ENCODE measurements around the gene PPP1R14D. TPM values are rescaled to one million over a fixed set of nuclear protein-coding genes. Genes with fewer than 3 reads are reported as not detected.

Gene PPP1R14D
- total and polyA plus RNA-seq, 2 of the 8 experiments (the other 6 are each of a cell fraction or from before 2014, with no cell fraction given): not detected

DNA sequence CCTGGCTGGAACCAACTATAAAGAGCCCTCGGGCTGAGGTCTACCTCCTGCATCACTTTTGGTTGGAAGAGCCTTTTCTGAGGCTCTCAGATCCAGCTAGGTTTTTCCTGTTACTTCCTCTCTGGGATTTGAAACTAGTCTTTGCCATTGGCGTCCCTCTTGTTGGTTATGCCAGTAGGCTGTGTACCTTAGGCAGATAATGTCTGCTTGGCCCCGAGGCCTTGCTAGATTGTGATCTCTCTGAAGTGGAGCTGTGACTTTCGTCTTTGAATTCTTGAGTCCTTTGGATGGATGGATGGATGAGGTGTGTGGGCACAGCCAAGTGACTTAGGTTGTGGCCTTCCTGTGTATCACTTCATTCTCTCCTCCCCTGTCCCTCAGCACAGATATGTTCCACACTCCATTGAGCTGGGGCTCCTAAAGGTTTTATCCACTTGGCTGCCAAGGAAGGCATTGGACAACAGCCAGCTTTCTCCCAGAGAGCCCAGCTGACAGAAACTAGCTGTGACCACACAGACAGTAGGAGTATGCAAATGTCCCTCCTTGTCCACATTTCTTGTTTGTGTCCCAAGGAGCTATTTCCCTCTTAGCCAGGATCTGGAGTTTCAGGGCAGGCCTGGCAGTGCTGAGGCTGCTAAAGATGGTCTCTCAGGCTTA, 13.3 kb downstream of the PPP1R14D start:
- H3K23ac ChIP-seq (ENCODE audit: insufficient read length): no peak overlapping the region
- no peaks in the 10 kb centered on the region for H3K79me1 ChIP-seq (ENCODE audit: low read depth, low read length)
- no peak overlapping the region for H2BK120ac ChIP-seq (replicated peaks; ENCODE audit: low read depth, low read length)
- no peak overlapping the region for H3K9ac ChIP-seq (replicated peaks in 1 of 4; ENCODE audit: extremely low read depth in 1 of 4, low read depth in 3 of 4, low read length in 3 of 4)
- no peaks in the 10 kb centered on the region for H3K27me3 ChIP-seq (replicated peaks in 1 of 4; ENCODE audit: control insufficient read depth in 3 of 4, extremely low read depth in 1 of 4, insufficient read depth in 3 of 4, low read length in 3 of 4)
- no peaks in the 10 kb centered on the region for H4K20me1 ChIP-seq (replicated peaks in 1 of 2; ENCODE audit: control insufficient read depth in 1 of 2, insufficient read depth in 2 of 2, low read length in 2 of 2)
- H2BK12ac ChIP-seq (ENCODE audit: low read depth, low read length): no peak overlapping the region
- ChIA-PET POLR2A (ENCODE audit: partially characterized antibody) (interaction anchor here (1.2 kb wide), 1 partner anchor 42 kb away, joined by 3 read pairs; no protein-coding TSS in a partner anchor), CTCF (ENCODE audit: partially characterized antibody) (interaction anchor here (0.6 to 2.7 kb wide), 13 partner anchors 11 to 107 kb away, joined by 3 to 7 read pairs (median 4); partner anchors contain the start of gene VPS18)
- H3K4me2 ChIP-seq (ENCODE audit: insufficient read depth in 1 of 2, low read depth in 2 of 2, low read length in 2 of 2): no peak overlapping the region
- H3K4me3 ChIP-seq (ENCODE audit: extremely low read depth in 1 of 4, insufficient read depth in 2 of 4, low read depth in 3 of 4, low read length in 4 of 4): no peak overlapping the region
- H2AFZ ChIP-seq (ENCODE audit: low read length): no peak overlapping the region
- no peak overlapping the region for H3K4ac ChIP-seq (replicated peaks; ENCODE audit: insufficient read length, low read depth, low read length)
- no peak overlapping the region; the same call in 1 of the 2 replicates for H2BK5ac ChIP-seq (ENCODE audit: low read depth, low read length)
- FAIRE-seq (no peak), DNase-seq (ENCODE audit: low read depth in 1 of 2, low spot score in 2 of 2) (no peak)
- no peak overlapping the region for H2AK5ac ChIP-seq (ENCODE audit: low read depth, low read length)
- peaks cover 0 to 2% (median 0%) of the 10 kb centered on the region in 4 experiments; a peak in 1 of 8 replicates for H3K36me3 ChIP-seq (ENCODE audit: control insufficient read depth in 2 of 4, insufficient read depth in 4 of 4, low read length in 3 of 4)
- H4K91ac ChIP-seq (replicated peaks; ENCODE audit: insufficient read length, low read length): no peak overlapping the region
- 77% methylated on average over 4 of the region's 4 CpGs; no CpG with 5 or more reads in 1 of the 2 experiments for WGBS, 2 experiments (ENCODE audit: extremely low coverage in 1 of 2, insufficient coverage in 1 of 2, insufficient read length in 1 of 2, insufficient replicate concordance in 2 of 2, low coverage in 1 of 2, low lambda C conversion rate in 2 of 2, missing lambda C conversion rate in 1 of 2)
- H3K4me1 ChIP-seq (replicated peaks in 1 of 4; ENCODE audit: control insufficient read depth in 3 of 4, insufficient read depth in 4 of 4, low read length in 3 of 4): no peaks in the 10 kb centered on the region
- H2BK20ac ChIP-seq (ENCODE audit: low read length): no peak overlapping the region
- H3K56ac ChIP-seq (replicated peaks; ENCODE audit: insufficient read length, low read depth, low read length): no peak overlapping the region
- H3K23me2 ChIP-seq (ENCODE audit: low read depth, low read length): no peaks in the 10 kb centered on the region
- H3K18ac ChIP-seq (ENCODE audit: extremely low read depth, low read length): no peak overlapping the region
- H4K5ac ChIP-seq (ENCODE audit: insufficient read length, low read depth, low read length): no peak overlapping the region
- no peak overlapping the region for H2BK15ac ChIP-seq (ENCODE audit: low read length)
- H3K9me3 ChIP-seq (ENCODE audit: insufficient read depth in 2 of 2, low read depth in 1 of 2, low read length in 1 of 2): no peaks in the 10 kb centered on the region
- H3K79me2 ChIP-seq (ENCODE audit: control insufficient read depth in 1 of 2, insufficient read depth in 2 of 2, low read length in 2 of 2): no peaks in the 10 kb centered on the region
- H3K27ac ChIP-seq (ENCODE audit: low read depth, low read length): no peak overlapping the region
- no peak overlapping the region for H4K8ac ChIP-seq (ENCODE audit: extremely low read depth, insufficient read depth, low read length)
- H3K14ac ChIP-seq (ENCODE audit: insufficient read length): no peak overlapping the region
- TF ChIP-seq, protein P1, sequence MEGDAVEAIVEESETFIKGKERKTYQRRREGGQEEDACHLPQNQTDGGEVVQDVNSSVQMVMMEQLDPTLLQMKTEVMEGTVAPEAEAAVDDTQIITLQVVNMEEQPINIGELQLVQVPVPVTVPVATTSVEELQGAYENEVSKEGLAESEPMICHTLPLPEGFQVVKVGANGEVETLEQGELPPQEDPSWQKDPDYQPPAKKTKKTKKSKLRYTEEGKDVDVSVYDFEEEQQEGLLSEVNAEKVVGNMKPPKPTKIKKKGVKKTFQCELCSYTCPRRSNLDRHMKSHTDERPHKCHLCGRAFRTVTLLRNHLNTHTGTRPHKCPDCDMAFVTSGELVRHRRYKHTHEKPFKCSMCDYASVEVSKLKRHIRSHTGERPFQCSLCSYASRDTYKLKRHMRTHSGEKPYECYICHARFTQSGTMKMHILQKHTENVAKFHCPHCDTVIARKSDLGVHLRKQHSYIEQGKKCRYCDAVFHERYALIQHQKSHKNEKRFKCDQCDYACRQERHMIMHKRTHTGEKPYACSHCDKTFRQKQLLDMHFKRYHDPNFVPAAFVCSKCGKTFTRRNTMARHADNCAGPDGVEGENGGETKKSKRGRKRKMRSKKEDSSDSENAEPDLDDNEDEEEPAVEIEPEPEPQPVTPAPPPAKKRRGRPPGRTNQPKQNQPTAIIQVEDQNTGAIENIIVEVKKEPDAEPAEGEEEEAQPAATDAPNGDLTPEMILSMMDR (IDR thresholded peaks at IDR 0.05; ENCODE audit: control extremely low read depth in 1 of 3, insufficient read depth in 1 of 3, low read depth in 1 of 3, low read length in 3 of 3): no peak
- TF ChIP-seq SIRT6 (IDR thresholded peaks at IDR 0.05; ENCODE audit: low read length) (no peak), CEBPB (IDR thresholded peaks at IDR 0.05; ENCODE audit: low read depth, low read length) (no peak), SIX5 (IDR thresholded peaks at IDR 0.05; ENCODE audit: low read depth, low read length) (no peak), POU5F1 (IDR thresholded peaks at IDR 0.05; ENCODE audit: low read depth, low read length) (no peak)
- TF ChIP-seq, protein P2, sequence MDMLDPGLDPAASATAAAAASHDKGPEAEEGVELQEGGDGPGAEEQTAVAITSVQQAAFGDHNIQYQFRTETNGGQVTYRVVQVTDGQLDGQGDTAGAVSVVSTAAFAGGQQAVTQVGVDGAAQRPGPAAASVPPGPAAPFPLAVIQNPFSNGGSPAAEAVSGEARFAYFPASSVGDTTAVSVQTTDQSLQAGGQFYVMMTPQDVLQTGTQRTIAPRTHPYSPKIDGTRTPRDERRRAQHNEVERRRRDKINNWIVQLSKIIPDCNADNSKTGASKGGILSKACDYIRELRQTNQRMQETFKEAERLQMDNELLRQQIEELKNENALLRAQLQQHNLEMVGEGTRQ (IDR thresholded peaks at IDR 0.05; ENCODE audit: low read length): no peak
- TF ChIP-seq, protein P3, sequence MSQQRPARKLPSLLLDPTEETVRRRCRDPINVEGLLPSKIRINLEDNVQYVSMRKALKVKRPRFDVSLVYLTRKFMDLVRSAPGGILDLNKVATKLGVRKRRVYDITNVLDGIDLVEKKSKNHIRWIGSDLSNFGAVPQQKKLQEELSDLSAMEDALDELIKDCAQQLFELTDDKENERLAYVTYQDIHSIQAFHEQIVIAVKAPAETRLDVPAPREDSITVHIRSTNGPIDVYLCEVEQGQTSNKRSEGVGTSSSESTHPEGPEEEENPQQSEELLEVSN (IDR thresholded peaks at IDR 0.05): no peak
